SU-DHL-6 (cell line): ENCODE data around the gene USH1C.

Source experiments
- H2AFZ ChIP-seq: fragments of 200-600 bp; sonication (generic); 2 replicates; pipeline ENCODE4 v1.6.1; 2014; ENCODE audit warnings: low read depth, mild to moderate bottlenecking, moderate library complexity, mixed read lengths, antibody characterized with exemption, low read length; ENCODE audit not compliant: severe bottlenecking
- H3F3A ChIP-seq: fragments of 200-600 bp; shearing (Covaris generic); 2 replicates; pipeline ENCODE4 v1.6.0; 2016; ENCODE audit warnings: antibody characterized with exemption, mild to moderate bottlenecking; ENCODE audit not compliant: insufficient read depth
- H3K27ac ChIP-seq: fragments of 200-600 bp; sonication (generic); 2 replicates; pipeline ENCODE4 v1.5.1; 2016; ENCODE audit warnings: low read depth, mild to moderate bottlenecking, low read length, moderate library complexity, mixed read lengths
- H3K27me3 ChIP-seq: fragments of 200-600 bp; sonication (generic), shearing (Covaris generic); 2 replicates; pipeline ENCODE4 v1.6.0; 2014; ENCODE audit warnings: mild to moderate bottlenecking, low read length
- H3K36me3 ChIP-seq: fragments of 200-600 bp; sonication (generic); 2 replicates; pipeline ENCODE4 v1.6.1; 2014; ENCODE audit warnings: mild to moderate bottlenecking, low read length, mixed read lengths
- H3K4me2 ChIP-seq: fragments of 300-600, 200-600 bp; shearing (Covaris generic), sonication (generic); 2 replicates; pipeline ENCODE4 v1.6.0; 2014; ENCODE audit warnings: low read length, low read depth, mild to moderate bottlenecking; ENCODE audit not compliant: poor library complexity, severe bottlenecking
- H3K4me3 ChIP-seq: fragments of 200-600 bp; sonication (generic); 2 replicates; pipeline ENCODE4 v1.5.1; 2014; ENCODE audit warnings: antibody characterized with exemption, low read length, mild to moderate bottlenecking, mixed read lengths; ENCODE audit not compliant: insufficient read depth, poor library complexity, severe bottlenecking
- H3K79me2 ChIP-seq: fragments of 200-600 bp; sonication (generic); 2 replicates; pipeline ENCODE4 v1.6.1; 2014; ENCODE audit warnings: mild to moderate bottlenecking, low read length, moderate library complexity; ENCODE audit not compliant: insufficient read depth
- H3K9ac ChIP-seq: fragments of 200-600 bp; sonication (generic); 2 replicates; pipeline ENCODE4 v1.7.0; 2014; ENCODE audit warnings: mild to moderate bottlenecking, low read length
- H3K9me2 ChIP-seq: fragments of 200-600 bp; sonication (generic); replicated peaks from 2 replicates; pipeline ENCODE4 v1.6.1; 2014; ENCODE audit warnings: low read length; ENCODE audit not compliant: insufficient read depth
- H3K9me3 ChIP-seq: fragments of 200-600 bp; sonication (generic); 2 replicates; pipeline ENCODE4 v1.6.1; 2014; ENCODE audit warnings: low read length, mixed read lengths; ENCODE audit not compliant: insufficient read depth
- H4K20me1 ChIP-seq: fragments of 200-600 bp; sonication (generic); 2 replicates; pipeline ENCODE4 v1.6.1; 2014; ENCODE audit warnings: low read depth, mild to moderate bottlenecking, antibody characterized with exemption, low read length, moderate library complexity, mixed read lengths
- CTCF ChIP-seq: fragments of 200-600 bp; sonication (generic); IDR thresholded peaks from one replicate; pipeline ENCODE4 v1.5.1; 2017; ENCODE audit warnings: antibody characterized with exemption, mild to moderate bottlenecking, low read length, moderate library complexity; ENCODE audit not compliant: insufficient read depth, poor library complexity, severe bottlenecking
- EZH2phosphoT487 ChIP-seq: fragments of 200-600 bp; sonication (generic), shearing (Covaris generic); conservative IDR thresholded peaks from 2 replicates; pipeline ENCODE4 v1.6.1; 2018; ENCODE audit warnings: mild to moderate bottlenecking, antibody characterized with exemption, low read length, moderate library complexity, mixed read lengths

Gene USH1C

GRCh38 chr11:17508791-17509190 is 35.4 kb downstream of the USH1C start:
- Histone ChIP-seq H3K4me3 (no peak overlapping the region), H3F3A (no peaks in the 10 kb centered on the region), H3K27ac (no peak overlapping the region), H3K27me3 (no peaks in the 10 kb centered on the region), H3K36me3 (no peaks in the 10 kb centered on the region), H4K20me1 (no peaks in the 10 kb centered on the region), H3K79me2 (no peaks in the 10 kb centered on the region), H3K9me3 (no peaks in the 10 kb centered on the region), H3K4me2 (no peak overlapping the region), H2AFZ (no peak overlapping the region), H3K9ac (no peak overlapping the region), H3K9me2 (no peaks in the 10 kb centered on the region)
- TF ChIP-seq CTCF, result no peak
- TF ChIP-seq EZH2phosphoT487, result no peak

- Histone ChIP-seq H3K79me2 (no peaks in the 10 kb centered on the region), H3K9me2 (no peaks in the 10 kb centered on the region), H3K27me3 (no peaks in the 10 kb centered on the region), H2AFZ (no peak overlapping the region), H3F3A (no peaks in the 10 kb centered on the region), H3K9ac (no peak overlapping the region), H3K4me3 (no peak overlapping the region), H3K4me2 (no peak overlapping the region), H4K20me1 (no peaks in the 10 kb centered on the region), H3K36me3 (no peaks in the 10 kb centered on the region), H3K9me3 (no peaks in the 10 kb centered on the region), H3K27ac (no peak overlapping the region)
- TF ChIP-seq CTCF (no peak), EZH2phosphoT487 (no peak)
Measured at GRCh38 chr11:17508306-17508705, 35.9 kb downstream of the USH1C start.

- TF ChIP-seq CTCF, result no peak
- no peak for TF ChIP-seq EZH2phosphoT487
- no peaks in the 10 kb centered on the region for H3K27me3 ChIP-seq
- H3K4me3 ChIP-seq, result no peak overlapping the region
- H3K9ac ChIP-seq, result no peak overlapping the region
- no peak overlapping the region for H2AFZ ChIP-seq
- H3K9me3 ChIP-seq, result no peaks in the 10 kb centered on the region
- no peaks in the 10 kb centered on the region for H3K36me3 ChIP-seq
- H3F3A ChIP-seq, result no peaks in the 10 kb centered on the region
- H3K27ac ChIP-seq, result no peak overlapping the region
- H3K79me2 ChIP-seq, result no peaks in the 10 kb centered on the region
- no peaks in the 10 kb centered on the region for H3K9me2 ChIP-seq
- no peaks in the 10 kb centered on the region for H4K20me1 ChIP-seq
- no peak overlapping the region for H3K4me2 ChIP-seq
Measured at GRCh38 chr11:17507773-17508172, 36.4 kb downstream of the USH1C start.
